Left renal cortex interstitium (tissue), 4 donors: ENCODE data around the gene DBP. TPM values are rescaled to one million over a fixed set of nuclear protein-coding genes. Genes with fewer than 3 reads are reported as not detected.
"Not testable (repeated sequence)": the region's sequence is repeated elsewhere in the genome, so short reads cannot be mapped to it uniquely, and the experiment has no call there.

Experiments
- DNase-seq, 4 donors: peaks; one replicate each; pipeline ENCODE4 v3.0.0-alpha.2; 2013; ENCODE audit warnings: low read depth in 4 of 4, low spot score in 2 of 4, missing footprints in 1 of 4
- polyA plus RNA-seq, 4 donors: library from polyadenylated mRNA; unstranded; fragments of 120-200 nt; gene quantifications; one replicate each; pipeline ENCODE4 v1.2.1, GENCODE V29; 2013; ENCODE audit not compliant: insufficient read length in 4 of 4

Gene DBP
- polyA plus RNA-seq, 4 donors, result 11.3 to 15.7 (median 13.2) TPM

- no peak for DNase-seq
Measured at GRCh38 chr19:48642862-48643261, 5.7 kb upstream of the DBP start.

GRCh38 chr19:48641850-48642249 lies 4.7 kb upstream of the DBP start:
- no peak for DNase-seq

- DNase-seq, result no peak
Measured at GRCh38 chr19:48639483-48640375, 2.5 kb upstream of the DBP start.

- no peak for DNase-seq
Measured at GRCh38 chr19:48638831-48639381, 1.7 kb upstream of the DBP start.

GRCh38 chr19:48637948-48638830 lies 1.0 kb upstream of the DBP start:
- DNase-seq, result peak in 2 of 4 donors; percentile 87 to 89

GRCh38 chr19:48637449-48637947 lies 319 bp upstream of the DBP start:
- DNase-seq, result peak; percentile 97 to 99 (median 97)

GRCh38 chr19:48635966-48636858 lies 967 bp downstream of the DBP start:
- DNase-seq, result no peak

GRCh38 chr19:48635263-48635965 lies 1.8 kb downstream of the DBP start:
- no peak for DNase-seq

GRCh38 chr19:48634424-48635262 lies 2.5 kb downstream of the DBP start:
- peak in 2 of 4 donors; percentile 90 to 92 for DNase-seq

- no peak for DNase-seq
Measured at GRCh38 chr19:48634036-48634342, 3.2 kb downstream of the DBP start.

GRCh38 chr19:48633148-48634035 lies 3.8 kb downstream of the DBP start:
- no peak for DNase-seq

GRCh38 chr19:48632692-48633147 lies 4.5 kb downstream of the DBP start:
- DNase-seq, result no peak

GRCh38 chr19:48632286-48632685 lies 4.9 kb downstream of the DBP start:
- not testable (repeated sequence) for DNase-seq

- DNase-seq, result no peak
Measured at GRCh38 chr19:48631225-48631624, 6.0 kb downstream of the DBP start.

- DNase-seq, result no peak
Measured at GRCh38 chr19:48630296-48631063, 6.7 kb downstream of the DBP start.

GRCh38 chr19:48629599-48630295 lies 7.4 kb downstream of the DBP start:
- no peak for DNase-seq
